T-helper 1 cell treated with Interleukin-12 subunit alpha and Interleukin-12 subunit beta and Interleukin-4 antibody, amounts not matched to agents 30 μg/mL and 1 μg/mL, for 36 hours (primary cell): ENCODE measurements around the gene ST6GALNAC3.

ENCODE experiments used
- H3K27ac Mint-ChIP-seq: one replicate; pipeline ENCODE4 v1.8.0; 2021; ENCODE audit warnings: mild to moderate bottlenecking, mixed read lengths
- H3K27me3 Mint-ChIP-seq: one replicate; pipeline ENCODE4 v1.8.0; 2021; ENCODE audit warnings: low read depth, mixed read lengths
- H3K36me3 Mint-ChIP-seq: one replicate; pipeline ENCODE4 v1.8.0; 2021; ENCODE audit warnings: low read depth, mixed read lengths
- H3K4me1 Mint-ChIP-seq: one replicate; pipeline ENCODE4 v1.8.0; 2021; ENCODE audit warnings: low read depth, mixed read lengths
- H3K4me3 Mint-ChIP-seq: one replicate; pipeline ENCODE4 v1.8.0; 2021; ENCODE audit warnings: mild to moderate bottlenecking, moderate library complexity, mixed read lengths
- H3K9me3 Mint-ChIP-seq: one replicate; pipeline ENCODE4 v1.8.0; 2021; ENCODE audit warnings: mixed read lengths

Gene ST6GALNAC3

GRCh38 chr1:76260279-76260678 is 185.7 kb downstream of the ST6GALNAC3 start:
- H3K4me1 Mint-ChIP-seq, result peaks cover 35% of the 10 kb centered on the region

GRCh38 chr1:76262601-76263000 is 188.1 kb downstream of the ST6GALNAC3 start:
- Mint-ChIP-seq H3K4me3 (no peak overlapping the region), H3K27ac (no peak overlapping the region), H3K9me3 (no peaks in the 10 kb centered on the region), H3K4me1 (peaks cover 29% of the 10 kb centered on the region), H3K27me3 (no peaks in the 10 kb centered on the region), H3K36me3 (peaks cover 13% of the 10 kb centered on the region)

More at GRCh38 chr1:76260279-76260678, 185.7 kb downstream of the ST6GALNAC3 start:
- Mint-ChIP-seq H3K27me3 (no peaks in the 10 kb centered on the region), H3K36me3 (peaks cover 12% of the 10 kb centered on the region), H3K9me3 (no peaks in the 10 kb centered on the region), H3K27ac (no peak overlapping the region), H3K4me3 (no peak overlapping the region)

- Mint-ChIP-seq H3K27ac (no peak overlapping the region), H3K4me3 (no peak overlapping the region), H3K9me3 (no peaks in the 10 kb centered on the region), H3K36me3 (peaks cover 11% of the 10 kb centered on the region), H3K27me3 (no peaks in the 10 kb centered on the region), H3K4me1 (peaks cover 41% of the 10 kb centered on the region)
Measured at GRCh38 chr1:76264642-76265041, 190.1 kb downstream of the ST6GALNAC3 start.

GRCh38 chr1:76266762-76267161 is 192.2 kb downstream of the ST6GALNAC3 start:
- Mint-ChIP-seq H3K36me3 (peaks cover 10% of the 10 kb centered on the region), H3K27ac (peak overlapping the region; percentile 84), H3K4me3 (no peak overlapping the region), H3K27me3 (no peaks in the 10 kb centered on the region), H3K9me3 (no peaks in the 10 kb centered on the region), H3K4me1 (peaks cover 49% of the 10 kb centered on the region)

GRCh38 chr1:76267631-76268030 is 193.1 kb downstream of the ST6GALNAC3 start:
- H3K4me1 Mint-ChIP-seq, result peaks cover 50% of the 10 kb centered on the region
- peaks cover 8% of the 10 kb centered on the region for H3K36me3 Mint-ChIP-seq
- H3K4me3 Mint-ChIP-seq, result peak overlapping the region; percentile 57
- peak overlapping the region; percentile 84 for H3K27ac Mint-ChIP-seq
- no peaks in the 10 kb centered on the region for H3K9me3 Mint-ChIP-seq
- H3K27me3 Mint-ChIP-seq, result no peaks in the 10 kb centered on the region

GRCh38 chr1:76268341-76268740 is 193.8 kb downstream of the ST6GALNAC3 start:
- peaks cover 54% of the 10 kb centered on the region for H3K4me1 Mint-ChIP-seq
- peak overlapping the region; percentile 84 for H3K27ac Mint-ChIP-seq
- H3K4me3 Mint-ChIP-seq, result peak overlapping the region; percentile 57
- H3K27me3 Mint-ChIP-seq, result no peaks in the 10 kb centered on the region
- peaks cover 8% of the 10 kb centered on the region for H3K36me3 Mint-ChIP-seq
- H3K9me3 Mint-ChIP-seq, result no peaks in the 10 kb centered on the region

- H3K36me3 Mint-ChIP-seq, result peaks cover 5% of the 10 kb centered on the region
- peaks cover 54% of the 10 kb centered on the region for H3K4me1 Mint-ChIP-seq
- no peaks in the 10 kb centered on the region for H3K27me3 Mint-ChIP-seq
- H3K9me3 Mint-ChIP-seq, result no peaks in the 10 kb centered on the region
- H3K27ac Mint-ChIP-seq, result peak overlapping the region; percentile 84
- peak overlapping the region; percentile 60 for H3K4me3 Mint-ChIP-seq
Measured at GRCh38 chr1:76269155-76269554, 194.6 kb downstream of the ST6GALNAC3 start.

GRCh38 chr1:76274302-76274701 is 199.8 kb downstream of the ST6GALNAC3 start:
- Mint-ChIP-seq H3K27me3 (no peaks in the 10 kb centered on the region), H3K4me1 (peaks cover 40% of the 10 kb centered on the region), H3K4me3 (no peak overlapping the region), H3K9me3 (no peaks in the 10 kb centered on the region), H3K27ac (no peak overlapping the region), H3K36me3 (peaks cover 2% of the 10 kb centered on the region)

- H3K27me3 Mint-ChIP-seq, result no peaks in the 10 kb centered on the region
- H3K27ac Mint-ChIP-seq, result no peak overlapping the region
- no peak overlapping the region for H3K4me3 Mint-ChIP-seq
- H3K9me3 Mint-ChIP-seq, result no peaks in the 10 kb centered on the region
- peaks cover 2% of the 10 kb centered on the region for H3K36me3 Mint-ChIP-seq
- peaks cover 36% of the 10 kb centered on the region for H3K4me1 Mint-ChIP-seq
Measured at GRCh38 chr1:76274718-76275117, 200.2 kb downstream of the ST6GALNAC3 start.

GRCh38 chr1:76278711-76279100 is 204.2 kb downstream of the ST6GALNAC3 start:
- no peaks in the 10 kb centered on the region for H3K36me3 Mint-ChIP-seq
- no peak overlapping the region for H3K27ac Mint-ChIP-seq
- peaks cover 10% of the 10 kb centered on the region for H3K4me1 Mint-ChIP-seq
- no peaks in the 10 kb centered on the region for H3K27me3 Mint-ChIP-seq
- H3K4me3 Mint-ChIP-seq, result no peak overlapping the region
- no peaks in the 10 kb centered on the region for H3K9me3 Mint-ChIP-seq

GRCh38 chr1:76279101-76279748 is 204.7 kb downstream of the ST6GALNAC3 start:
- Mint-ChIP-seq H3K36me3 (no peaks in the 10 kb centered on the region), H3K9me3 (no peaks in the 10 kb centered on the region), H3K27me3 (no peaks in the 10 kb centered on the region), H3K27ac (no peak overlapping the region), H3K4me3 (no peak overlapping the region), H3K4me1 (peaks cover 8% of the 10 kb centered on the region)

- Mint-ChIP-seq H3K36me3 (no peaks in the 10 kb centered on the region), H3K4me3 (no peak overlapping the region), H3K4me1 (peaks cover 19% of the 10 kb centered on the region), H3K27ac (no peak overlapping the region), H3K27me3 (no peaks in the 10 kb centered on the region), H3K9me3 (no peaks in the 10 kb centered on the region)
Measured at GRCh38 chr1:76281306-76281705, 206.8 kb downstream of the ST6GALNAC3 start.

GRCh38 chr1:76284842-76285241 is 210.3 kb downstream of the ST6GALNAC3 start:
- Mint-ChIP-seq H3K4me1 (peaks cover 41% of the 10 kb centered on the region), H3K4me3 (no peak overlapping the region), H3K36me3 (peaks cover 2% of the 10 kb centered on the region), H3K27me3 (no peaks in the 10 kb centered on the region), H3K9me3 (no peaks in the 10 kb centered on the region), H3K27ac (peak overlapping the region; percentile 56)

- peaks cover 48% of the 10 kb centered on the region for H3K4me1 Mint-ChIP-seq
- peak overlapping the region; percentile 36 for H3K4me3 Mint-ChIP-seq
- H3K36me3 Mint-ChIP-seq, result peaks cover 2% of the 10 kb centered on the region
- H3K9me3 Mint-ChIP-seq, result no peaks in the 10 kb centered on the region
- H3K27me3 Mint-ChIP-seq, result no peaks in the 10 kb centered on the region
- peak overlapping the region; percentile 67 for H3K27ac Mint-ChIP-seq
Measured at GRCh38 chr1:76285578-76286135, 211.1 kb downstream of the ST6GALNAC3 start.

- Mint-ChIP-seq H3K27me3 (no peaks in the 10 kb centered on the region), H3K4me1 (peaks cover 60% of the 10 kb centered on the region), H3K27ac (no peak overlapping the region), H3K36me3 (peaks cover 2% of the 10 kb centered on the region), H3K4me3 (no peak overlapping the region), H3K9me3 (no peaks in the 10 kb centered on the region)
Measured at GRCh38 chr1:76287917-76288316, 213.4 kb downstream of the ST6GALNAC3 start.
